GM12872 (cell line): ENCODE results near the gene SLC36A1.

Source experiments
- TF ChIP-seq, protein P1 (sequence below): IDR thresholded peaks from 3 replicates; pipeline ENCODE4 v1.5.1; 2011; ENCODE audit warnings: low read depth, mild to moderate bottlenecking, low read length, moderate library complexity; ENCODE audit not compliant: insufficient read depth

The SLC36A1 gene

DNA sequence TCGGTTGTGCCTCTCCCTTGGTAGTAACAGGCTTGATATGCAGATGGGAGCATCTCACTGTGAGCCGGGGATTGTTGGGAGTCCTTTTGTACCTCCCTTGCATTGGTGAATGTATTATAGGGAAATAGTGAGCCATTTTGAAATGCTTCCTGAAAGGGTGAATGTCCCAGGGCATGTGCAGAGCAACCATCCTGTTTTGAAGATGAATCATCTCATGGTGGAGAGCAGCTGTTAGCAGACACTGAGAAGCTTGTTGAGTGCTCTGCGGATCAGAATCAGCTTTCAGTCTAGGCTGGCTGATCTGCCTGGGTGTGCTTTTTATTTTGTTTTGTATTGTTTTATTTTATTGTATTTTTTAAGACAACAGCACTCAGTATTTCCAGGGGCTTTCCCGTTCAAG lies 29.7 kb downstream of the SLC36A1 start:
- TF ChIP-seq, protein P1, sequence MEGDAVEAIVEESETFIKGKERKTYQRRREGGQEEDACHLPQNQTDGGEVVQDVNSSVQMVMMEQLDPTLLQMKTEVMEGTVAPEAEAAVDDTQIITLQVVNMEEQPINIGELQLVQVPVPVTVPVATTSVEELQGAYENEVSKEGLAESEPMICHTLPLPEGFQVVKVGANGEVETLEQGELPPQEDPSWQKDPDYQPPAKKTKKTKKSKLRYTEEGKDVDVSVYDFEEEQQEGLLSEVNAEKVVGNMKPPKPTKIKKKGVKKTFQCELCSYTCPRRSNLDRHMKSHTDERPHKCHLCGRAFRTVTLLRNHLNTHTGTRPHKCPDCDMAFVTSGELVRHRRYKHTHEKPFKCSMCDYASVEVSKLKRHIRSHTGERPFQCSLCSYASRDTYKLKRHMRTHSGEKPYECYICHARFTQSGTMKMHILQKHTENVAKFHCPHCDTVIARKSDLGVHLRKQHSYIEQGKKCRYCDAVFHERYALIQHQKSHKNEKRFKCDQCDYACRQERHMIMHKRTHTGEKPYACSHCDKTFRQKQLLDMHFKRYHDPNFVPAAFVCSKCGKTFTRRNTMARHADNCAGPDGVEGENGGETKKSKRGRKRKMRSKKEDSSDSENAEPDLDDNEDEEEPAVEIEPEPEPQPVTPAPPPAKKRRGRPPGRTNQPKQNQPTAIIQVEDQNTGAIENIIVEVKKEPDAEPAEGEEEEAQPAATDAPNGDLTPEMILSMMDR, result no peak

DNA sequence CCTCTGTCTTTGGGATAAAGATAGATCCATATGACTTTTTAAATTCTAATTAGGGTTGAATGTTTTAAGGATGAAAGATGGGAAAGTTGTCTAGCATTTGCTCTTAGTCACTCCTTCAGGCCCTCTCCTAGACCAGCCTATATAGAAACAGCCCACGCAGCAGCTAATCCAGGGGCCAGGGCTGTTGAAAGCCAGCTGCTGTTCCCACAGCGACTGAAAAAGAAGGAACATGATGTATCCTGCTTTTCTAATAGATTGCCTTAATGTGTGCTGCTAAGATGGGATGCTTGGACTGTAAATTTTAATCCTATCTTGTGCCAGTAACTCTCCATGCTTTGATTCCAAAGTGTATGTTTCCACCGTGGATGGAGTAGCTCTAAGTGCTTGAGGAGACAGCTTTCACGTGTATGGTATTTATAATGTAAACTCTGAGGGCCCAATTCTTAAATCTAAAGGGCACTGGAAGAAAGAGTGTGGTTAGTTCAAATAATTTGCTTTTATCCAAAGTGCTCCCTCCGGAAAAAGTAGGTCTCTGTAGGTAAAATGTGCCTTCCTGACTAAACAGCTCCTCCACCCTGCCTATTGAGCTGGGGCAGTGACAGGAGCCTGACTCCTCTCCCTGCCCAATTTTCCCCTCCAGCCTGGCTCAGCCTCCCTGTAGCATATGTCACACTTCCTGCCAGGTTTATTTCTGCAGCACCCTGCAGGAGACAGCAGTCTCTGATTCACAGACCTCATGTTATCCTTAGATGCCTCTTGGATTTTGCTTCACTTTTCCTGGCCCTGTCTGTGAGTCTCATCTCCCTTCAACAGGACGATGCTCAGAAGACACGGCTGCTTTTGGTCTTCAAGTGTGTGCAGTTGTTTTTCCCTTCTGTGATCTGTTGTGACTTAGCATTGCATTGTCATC lies 33.2 kb downstream of the SLC36A1 start:
- TF ChIP-seq, protein P1, result no peak

DNA sequence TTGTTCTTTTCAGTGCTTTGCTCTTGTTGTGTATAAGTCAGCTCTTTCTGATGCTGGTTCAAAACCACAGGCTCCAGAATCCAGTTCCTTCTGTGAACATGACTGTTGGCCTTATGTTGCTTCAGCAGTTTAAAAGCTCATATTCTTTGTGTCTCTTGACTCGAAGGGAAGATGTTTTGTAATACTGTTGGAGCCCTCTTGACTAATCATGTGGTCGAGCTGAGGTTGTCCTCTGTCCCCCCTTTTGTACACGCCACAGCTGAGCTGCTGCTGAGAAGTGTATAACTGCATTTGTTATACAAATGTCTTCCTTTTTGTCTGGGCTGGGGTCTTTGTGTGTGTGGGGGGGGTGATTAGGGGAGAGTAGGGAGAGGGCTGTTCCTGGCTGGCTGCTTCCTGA lies 35.8 kb downstream of the SLC36A1 start:
- TF ChIP-seq, protein P1, result no peak

DNA sequence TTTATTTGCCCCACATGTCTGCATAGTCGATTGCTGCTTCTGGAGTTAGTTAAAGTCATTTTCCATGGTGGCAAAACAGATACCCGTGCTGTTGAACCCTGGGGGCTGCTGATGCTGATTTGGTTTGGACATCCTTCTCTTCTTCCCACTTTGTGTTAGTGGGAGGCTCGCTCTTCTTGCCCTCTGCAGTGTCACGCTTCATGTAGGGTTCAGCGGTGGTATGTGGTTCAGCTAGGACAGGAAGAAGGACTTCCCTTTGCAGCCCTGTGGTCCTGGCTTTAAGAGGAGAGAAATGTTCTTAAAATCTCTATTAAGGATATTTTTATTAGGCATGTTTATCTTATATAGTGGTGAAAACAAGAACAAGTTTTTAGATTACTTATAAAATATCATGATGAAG lies 36.2 kb downstream of the SLC36A1 start:
- TF ChIP-seq, protein P1, result no peak

DNA sequence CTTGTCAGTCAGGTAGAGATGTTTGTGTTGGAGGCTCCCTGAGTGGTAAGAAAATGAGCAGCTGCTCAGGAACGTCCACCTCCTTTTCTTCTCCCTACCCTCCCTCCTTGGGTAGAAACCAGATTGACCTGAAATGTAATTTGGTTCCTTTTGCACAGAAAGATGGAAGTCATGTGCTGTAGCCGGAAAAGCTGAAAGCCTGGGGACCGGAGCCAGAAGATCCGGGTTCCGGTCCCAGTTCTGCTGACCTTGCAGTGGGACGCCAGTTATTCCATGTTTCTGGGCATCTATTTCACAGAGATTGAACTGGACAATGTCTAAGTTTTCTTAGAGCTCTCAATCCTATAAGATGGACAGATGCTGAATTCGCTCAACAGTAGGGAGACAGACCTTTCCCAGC lies 40.1 kb downstream of the SLC36A1 start:
- TF ChIP-seq, protein P1, result no peak

DNA sequence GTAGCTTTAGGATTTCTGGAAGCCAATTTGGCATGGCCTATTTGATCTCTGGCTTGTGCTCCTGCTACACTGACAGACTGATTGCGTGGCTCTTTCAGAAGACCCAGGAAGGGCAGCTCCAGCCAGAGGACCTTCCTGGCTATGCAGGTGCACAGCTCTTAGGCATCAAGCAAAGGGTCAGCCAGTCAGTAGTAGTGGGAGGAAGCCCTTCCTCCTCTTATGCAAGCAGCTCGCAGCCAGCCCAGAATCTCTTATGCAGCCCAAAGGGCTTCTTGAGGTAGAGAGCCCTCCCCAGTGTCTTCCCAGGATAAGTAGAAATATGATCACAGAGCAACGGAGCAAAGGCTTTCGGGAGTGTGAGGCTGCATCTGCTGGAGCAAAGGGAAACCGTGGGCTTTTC lies 43.2 kb downstream of the SLC36A1 start:
- TF ChIP-seq, protein P1, result no peak

DNA sequence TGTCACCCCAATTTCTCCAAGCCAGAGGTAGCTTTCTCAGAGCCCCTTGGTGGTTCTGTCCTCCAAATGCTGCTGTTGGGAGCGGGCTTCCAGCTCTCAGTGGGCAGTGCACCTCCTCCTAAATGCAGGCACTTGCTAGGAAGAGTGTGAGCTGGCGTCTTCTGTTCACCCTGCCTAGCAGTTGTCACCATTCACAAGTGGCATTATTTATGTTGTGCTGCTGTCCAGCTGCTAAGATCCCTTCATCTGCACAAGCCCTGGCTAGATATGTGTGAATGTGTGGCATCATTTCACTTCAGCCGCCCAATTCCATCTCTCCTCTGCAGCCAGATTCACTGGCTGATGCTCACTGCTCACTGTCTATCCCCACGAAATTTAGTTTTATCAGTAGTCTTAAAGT lies 43.7 kb downstream of the SLC36A1 start:
- TF ChIP-seq, protein P1, result no peak
